A549 (cell line): Measurements from ENCODE around the gene ANO4. TPM values are rescaled to one million over a fixed set of nuclear protein-coding genes. Genes with fewer than 3 reads are reported as not detected.

Experiments
- ATAC-seq, 2 experiments: fragments of 200-7000 bp in 1 of 2; fragments of >200 bp in 1 of 2; cut with Nextera tagmentation in 1 of 2; cut with Tn5 transposase in 1 of 2; 3 replicates each; pipeline versions ENCODE4 v1.8.0 to v1.9.1; 2018 to 2020; ENCODE audit warnings: mild to moderate bottlenecking in 1 of 2, moderate library complexity in 1 of 2
- CTCF ChIA-PET: fragments of 300-600 bp; sonication (Branson Sonifier 250); formaldehyde crosslinking; extraction: SDS; loops from one replicate; lab custom pipeline; 2021; ENCODE audit warnings: antibody characterized with exemption, inconsistent platforms; lab: Yijun Ruan, JAX
- POLR2A ChIA-PET: fragments of 350-600 bp; formaldehyde crosslinking; extraction: SDS; loops from one replicate; lab custom pipeline; 2021; ENCODE audit warnings: antibody characterized with exemption, inconsistent platforms; lab: Yijun Ruan, JAX
- DNase-seq, 2 experiments: peaks; one replicate each; pipeline versions ENCODE4 v3.0.0 to v3.0.0-alpha.2; 2011 to 2016; ENCODE audit warnings: low read depth in 1 of 2, low spot score in 1 of 2
- FAIRE-seq: peaks from 2 replicates; lab custom pipeline; 2011; peaks lifted over from hg19 to GRCh38; lab: Jason Lieb, UNC
- H3K27ac ChIP-seq, 2 experiments: fragments of >200 bp; sonication (Bioruptor Twin); formaldehyde crosslinking; 3 replicates each; pipeline ENCODE4 v1.5.1; 2016 to 2017
- H3K4me1 ChIP-seq: fragments of >200 bp; sonication (Bioruptor Twin); formaldehyde crosslinking; 3 replicates; pipeline ENCODE4 v1.6.1; 2016
- H3K4me2 ChIP-seq: fragments of >200 bp; sonication (Bioruptor Twin); formaldehyde crosslinking; 3 replicates; pipeline ENCODE4 v1.6.1; 2016
- H3K4me3 ChIP-seq: fragments of >200 bp; sonication (Bioruptor Twin); formaldehyde crosslinking; 3 replicates; pipeline ENCODE4 v1.5.1; 2016
- H3K9me3 ChIP-seq: fragments of >200 bp; sonication (Bioruptor Twin); formaldehyde crosslinking; 3 replicates; pipeline ENCODE4 v1.6.1; 2016
- BHLHE40 ChIP-seq: IDR thresholded peaks from 2 replicates; pipeline ENCODE4 v1.6.1; 2012; ENCODE audit warnings: low read depth, low read length, inconsistent platforms
- CBX8 ChIP-seq: fragments of 200-600 bp; sonication (generic); IDR thresholded peaks from 2 replicates; pipeline ENCODE4 v1.6.1; 2016
- CEBPB ChIP-seq, 2 experiments: fragments of >200 bp in 1 of 2; sonication (Bioruptor Twin) in 1 of 2; formaldehyde crosslinking in 1 of 2; IDR thresholded peaks; 2 replicates each; pipeline ENCODE4 v1.6.1; 2012 to 2016
- CHD2 ChIP-seq: fragments of 150-350 bp; IDR thresholded peaks from 2 replicates; pipeline ENCODE4 v1.6.1; 2014; ENCODE audit warnings: low read length; ENCODE audit not compliant: partially characterized antibody
- EHMT2 ChIP-seq: fragments of 200-600 bp; sonication (generic); IDR thresholded peaks from 2 replicates; pipeline ENCODE4 v1.6.1; 2016; ENCODE audit warnings: antibody characterized with exemption, low read depth, mild to moderate bottlenecking, moderate library complexity
- FOSB ChIP-seq: fragments of 250-450 bp; sonication (Bioruptor Pico); IDR thresholded peaks from 2 replicates; pipeline ENCODE4 v1.5.0; 2020; ENCODE audit warnings: mild to moderate bottlenecking, moderate library complexity
- FOXS1 ChIP-seq: fragments of 250-450 bp; sonication (Bioruptor Pico); IDR thresholded peaks from 2 replicates; pipeline ENCODE4 v1.5.0; 2020; ENCODE audit warnings: mild to moderate bottlenecking, moderate library complexity
- GATA3 ChIP-seq: IDR thresholded peaks from 2 replicates; pipeline ENCODE4 v1.6.1; 2012; ENCODE audit warnings: borderline replicate concordance
- HOXA7 ChIP-seq: fragments of 250-450 bp; sonication (Bioruptor Pico); IDR thresholded peaks from 2 replicates; pipeline ENCODE4 v1.5.0; 2020; ENCODE audit warnings: mild to moderate bottlenecking, moderate library complexity
- HOXB13 ChIP-seq: fragments of 250-450 bp; sonication (Bioruptor Pico); IDR thresholded peaks from 2 replicates; pipeline ENCODE4 v1.5.0; 2020; ENCODE audit warnings: low read depth, mild to moderate bottlenecking, moderate library complexity
- JUN ChIP-seq, 2 experiments: fragments of >200 bp; sonication (Bioruptor Twin); formaldehyde crosslinking; IDR thresholded peaks; 2 replicates in 1 of 2; 3 replicates in 1 of 2; pipeline ENCODE4 v1.6.1; 2016 to 2017
- JUNB ChIP-seq: fragments of >200 bp; sonication (Bioruptor Twin); formaldehyde crosslinking; IDR thresholded peaks from 2 replicates; pipeline ENCODE4 v1.6.1; 2016
- KDM1A ChIP-seq: fragments of 200-600 bp; sonication (generic); IDR thresholded peaks from 2 replicates; pipeline ENCODE4 v1.6.1; 2016; ENCODE audit warnings: low read depth, mild to moderate bottlenecking
- MYC ChIP-seq: IDR thresholded peaks from 2 replicates; pipeline ENCODE4 v1.6.1; 2012; ENCODE audit warnings: mild to moderate bottlenecking, inconsistent platforms, low read length, improper control_type of control experiment, borderline replicate concordance
- NPAS2 ChIP-seq: fragments of 250-450 bp; sonication (Bioruptor Pico); IDR thresholded peaks from 2 replicates; pipeline ENCODE4 v1.8.0; 2022; ENCODE audit warnings: mild to moderate bottlenecking, moderate library complexity, borderline replicate concordance
- NR3C1 ChIP-seq: fragments of >200 bp; sonication (Bioruptor Twin); formaldehyde crosslinking; IDR thresholded peaks from 3 replicates; pipeline ENCODE4 v1.6.1; 2017
- POLR2A ChIP-seq: IDR thresholded peaks from 2 replicates; pipeline ENCODE4 v1.6.1; 2012; ENCODE audit warnings: mild to moderate bottlenecking, low read length
- POLR2AphosphoS2 ChIP-seq: conservative IDR thresholded peaks from 2 replicates; pipeline ENCODE4 v1.6.1; 2012; ENCODE audit warnings: low read length, improper control_type of control experiment, inconsistent platforms
- RAD21 ChIP-seq, 2 experiments: fragments of >200 bp in 1 of 2; sonication (Bioruptor Twin) in 1 of 2; formaldehyde crosslinking in 1 of 2; IDR thresholded peaks in 1 of 2; conservative IDR thresholded peaks in 1 of 2; 2 replicates in 1 of 2; 3 replicates in 1 of 2; pipeline ENCODE4 v1.6.1; 2012 to 2018; ENCODE audit warnings: inconsistent platforms in 1 of 2
- RARB ChIP-seq: fragments of 250-450 bp; sonication (Bioruptor Pico); IDR thresholded peaks from 2 replicates; pipeline ENCODE4 v1.8.0; 2021; ENCODE audit warnings: mild to moderate bottlenecking, moderate library complexity
- SREBF2 ChIP-seq: fragments of 450-650 bp; IDR thresholded peaks from 2 replicates; pipeline ENCODE4 v1.6.1; 2014; ENCODE audit warnings: mild to moderate bottlenecking, moderate library complexity
- TFCP2L1 ChIP-seq: fragments of 250-450 bp; sonication (Bioruptor Pico); IDR thresholded peaks from 2 replicates; pipeline ENCODE4 v1.5.0; 2021; ENCODE audit warnings: mild to moderate bottlenecking
- ZC3H11A ChIP-seq: fragments of 450-650 bp; IDR thresholded peaks from 2 replicates; pipeline ENCODE4 v1.6.1; 2014; ENCODE audit warnings: antibody characterized with exemption, mild to moderate bottlenecking
- ZFP36 ChIP-seq: fragments of 450-650 bp; IDR thresholded peaks from 2 replicates; pipeline ENCODE4 v1.6.1; 2014; ENCODE audit warnings: borderline replicate concordance; ENCODE audit not compliant: partially characterized antibody
- ZNF302 ChIP-seq: fragments of 250-450 bp; sonication (Bioruptor Pico); IDR thresholded peaks from 2 replicates; pipeline ENCODE4 v1.9.0; 2021; ENCODE audit warnings: inconsistent platforms, mild to moderate bottlenecking, moderate library complexity
- ZSCAN20 ChIP-seq: fragments of 250-450 bp; sonication (Bioruptor Pico); IDR thresholded peaks from 2 replicates; pipeline ENCODE4 v1.8.0; 2022; ENCODE audit warnings: mild to moderate bottlenecking, moderate library complexity
- WGBS: methylation state at CpG from one replicate; pipeline ENCODE4 v1.1.6; 2017; ENCODE audit errors: missing lambda C conversion rate; 5-methylcytosine and 5-hydroxymethylcytosine counted together
- polyA plus RNA-seq, 4 experiments: library from polyadenylated mRNA; depleted of rRNA in 3 of 4; stranded (reverse); fragments of >200 nt; fragmentation: RNase III in 1 of 4; extraction: RNeasy Plus Mini Kit Qiagen cat#74134 plus additional on column Dnase treatment in 1 of 4; gene quantifications; 2 replicates in 3 of 4; 3 replicates in 1 of 4; pipeline ENCODE4 v1.2.3, GENCODE V29; 2011 to 2017
- TF ChIP-seq, protein P1 (sequence below): IDR thresholded peaks from 2 replicates; pipeline ENCODE4 v1.6.1; 2012
- TF ChIP-seq, protein P2 (sequence below): fragments of 150-350 bp; IDR thresholded peaks from 2 replicates; pipeline ENCODE4 v1.6.1; 2014; ENCODE audit warnings: low read depth, mild to moderate bottlenecking, low read length
- TF ChIP-seq, protein P3 (sequence below): fragments of 450-650 bp; IDR thresholded peaks from 2 replicates; pipeline ENCODE4 v1.6.1; 2014; ENCODE audit warnings: antibody characterized with exemption
- TF ChIP-seq, protein P4 (sequence below): IDR thresholded peaks from 2 replicates; pipeline ENCODE4 v1.6.1; 2012
- TF ChIP-seq, protein P5 (sequence below): fragments of 250-450 bp; sonication (Bioruptor Pico); IDR thresholded peaks from 2 replicates; pipeline ENCODE4 v1.5.0; 2021; ENCODE audit warnings: mild to moderate bottlenecking, moderate library complexity, borderline replicate concordance

The ANO4 gene
- polyA plus RNA-seq, 2 of the 4 experiments (the other 2 are of a cell fraction) = 0.17 TPM; not detected in 1

DNA sequence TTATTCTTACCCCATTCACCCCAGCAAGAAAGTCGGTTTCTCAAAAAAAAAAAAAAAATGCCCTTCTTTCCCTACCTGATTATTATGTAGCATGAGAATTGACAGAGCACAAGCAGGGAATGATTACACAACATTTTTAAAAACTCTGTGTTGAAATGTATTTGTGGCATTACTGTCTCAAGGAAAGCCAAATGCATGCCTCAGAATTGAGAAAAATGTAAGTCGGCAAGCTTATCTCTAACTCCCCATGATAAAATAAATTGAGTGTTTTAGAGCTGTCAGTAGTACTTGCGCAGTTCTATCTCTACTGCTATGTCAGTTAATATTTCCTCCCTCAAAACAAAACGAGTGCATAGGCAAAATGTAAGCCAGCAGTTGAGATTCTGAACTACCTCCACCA, 25.7 kb downstream of the ANO4 start:
- no peak overlapping the region for H3K4me2 ChIP-seq
- no peak for TF ChIP-seq POLR2A
- TF ChIP-seq, protein P1, sequence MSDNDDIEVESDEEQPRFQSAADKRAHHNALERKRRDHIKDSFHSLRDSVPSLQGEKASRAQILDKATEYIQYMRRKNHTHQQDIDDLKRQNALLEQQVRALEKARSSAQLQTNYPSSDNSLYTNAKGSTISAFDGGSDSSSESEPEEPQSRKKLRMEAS = no peak
- no peak for TF ChIP-seq CHD2
- TF ChIP-seq, protein P2, sequence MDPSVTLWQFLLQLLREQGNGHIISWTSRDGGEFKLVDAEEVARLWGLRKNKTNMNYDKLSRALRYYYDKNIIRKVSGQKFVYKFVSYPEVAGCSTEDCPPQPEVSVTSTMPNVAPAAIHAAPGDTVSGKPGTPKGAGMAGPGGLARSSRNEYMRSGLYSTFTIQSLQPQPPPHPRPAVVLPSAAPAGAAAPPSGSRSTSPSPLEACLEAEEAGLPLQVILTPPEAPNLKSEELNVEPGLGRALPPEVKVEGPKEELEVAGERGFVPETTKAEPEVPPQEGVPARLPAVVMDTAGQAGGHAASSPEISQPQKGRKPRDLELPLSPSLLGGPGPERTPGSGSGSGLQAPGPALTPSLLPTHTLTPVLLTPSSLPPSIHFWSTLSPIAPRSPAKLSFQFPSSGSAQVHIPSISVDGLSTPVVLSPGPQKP = no peak
- TF ChIP-seq TFCP2L1 (CRISPR knock-in tag) = no peak
- TF ChIP-seq JUN (IDR thresholded peaks at IDR 0.05) = no peak
- no peak for TF ChIP-seq HOXB13 (CRISPR knock-in tag)
- no peak for TF ChIP-seq NPAS2
- no peak for TF ChIP-seq CBX8
- TF ChIP-seq GATA3 = no peak
- TF ChIP-seq FOSB (CRISPR knock-in tag) = no peak
- no peak for TF ChIP-seq ZSCAN20 (CRISPR knock-in tag)
- no peak for TF ChIP-seq ZFP36
- no peak for TF ChIP-seq SREBF2
- no peak for TF ChIP-seq ZNF302 (CRISPR knock-in tag)
- no peak for TF ChIP-seq EHMT2
- TF ChIP-seq JUNB = no peak
- TF ChIP-seq FOXS1 (CRISPR knock-in tag) = no peak
- TF ChIP-seq, all 56 proteins: peak for 0
- H3K4me1 ChIP-seq = no peaks in the 10 kb centered on the region
- ChIA-PET POLR2A (no interaction called here), CTCF (no interaction called here)
- H3K4me3 ChIP-seq = no peak overlapping the region
- FAIRE-seq (no peak), ATAC-seq (no peak), DNase-seq (no peak)
- WGBS = 12% methylated on average over 4 of the region's 4 CpGs
- H3K27ac ChIP-seq = no peak overlapping the region
- H3K9me3 ChIP-seq = no peaks in the 10 kb centered on the region

DNA sequence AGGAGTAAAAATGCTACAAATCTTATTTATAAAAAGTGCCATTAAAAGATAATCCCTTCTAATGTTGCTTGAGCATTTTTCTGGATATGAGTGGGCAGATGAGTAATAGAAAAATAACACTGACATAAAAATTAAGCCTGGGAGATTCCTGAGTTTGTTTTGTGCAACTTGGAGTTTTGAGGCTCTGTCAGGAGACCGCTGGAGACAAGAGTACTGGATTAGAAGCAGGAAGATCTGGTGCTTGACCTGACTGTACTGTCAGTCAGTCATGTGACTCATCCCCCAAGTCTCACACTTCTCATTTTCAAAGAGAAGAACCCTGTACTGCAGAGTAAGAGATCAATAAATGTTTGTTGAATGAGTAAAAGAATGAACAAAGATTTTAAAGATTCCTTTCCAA, 29.4 kb downstream of the ANO4 start:
- no peak for TF ChIP-seq HOXA7
- no peak for TF ChIP-seq BHLHE40
- no peak for TF ChIP-seq NR3C1
- no peak for TF ChIP-seq KDM1A
- TF ChIP-seq POLR2AphosphoS2 = no peak
- no peak for TF ChIP-seq RARB (CRISPR knock-in tag)
- no peak for TF ChIP-seq RAD21 (conservative IDR thresholded peaks at IDR 0.05 in 1 of 2, IDR thresholded peaks at IDR 0.05 in 1 of 2)
- TF ChIP-seq, protein P3, sequence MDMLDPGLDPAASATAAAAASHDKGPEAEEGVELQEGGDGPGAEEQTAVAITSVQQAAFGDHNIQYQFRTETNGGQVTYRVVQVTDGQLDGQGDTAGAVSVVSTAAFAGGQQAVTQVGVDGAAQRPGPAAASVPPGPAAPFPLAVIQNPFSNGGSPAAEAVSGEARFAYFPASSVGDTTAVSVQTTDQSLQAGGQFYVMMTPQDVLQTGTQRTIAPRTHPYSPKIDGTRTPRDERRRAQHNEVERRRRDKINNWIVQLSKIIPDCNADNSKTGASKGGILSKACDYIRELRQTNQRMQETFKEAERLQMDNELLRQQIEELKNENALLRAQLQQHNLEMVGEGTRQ = no peak
- no peak for TF ChIP-seq ZC3H11A
- TF ChIP-seq CEBPB (IDR thresholded peaks at IDR 0.05) = no peak
- TF ChIP-seq MYC = no peak
- no peak for TF ChIP-seq GATA3
- TF ChIP-seq, protein P4, sequence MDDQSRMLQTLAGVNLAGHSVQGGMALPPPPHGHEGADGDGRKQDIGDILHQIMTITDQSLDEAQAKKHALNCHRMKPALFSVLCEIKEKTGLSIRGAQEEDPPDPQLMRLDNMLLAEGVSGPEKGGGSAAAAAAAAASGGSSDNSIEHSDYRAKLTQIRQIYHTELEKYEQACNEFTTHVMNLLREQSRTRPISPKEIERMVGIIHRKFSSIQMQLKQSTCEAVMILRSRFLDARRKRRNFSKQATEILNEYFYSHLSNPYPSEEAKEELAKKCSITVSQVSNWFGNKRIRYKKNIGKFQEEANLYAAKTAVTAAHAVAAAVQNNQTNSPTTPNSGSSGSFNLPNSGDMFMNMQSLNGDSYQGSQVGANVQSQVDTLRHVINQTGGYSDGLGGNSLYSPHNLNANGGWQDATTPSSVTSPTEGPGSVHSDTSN = no peak
- no peak for TF ChIP-seq JUN (IDR thresholded peaks at IDR 0.05)
- TF ChIP-seq, protein P5, sequence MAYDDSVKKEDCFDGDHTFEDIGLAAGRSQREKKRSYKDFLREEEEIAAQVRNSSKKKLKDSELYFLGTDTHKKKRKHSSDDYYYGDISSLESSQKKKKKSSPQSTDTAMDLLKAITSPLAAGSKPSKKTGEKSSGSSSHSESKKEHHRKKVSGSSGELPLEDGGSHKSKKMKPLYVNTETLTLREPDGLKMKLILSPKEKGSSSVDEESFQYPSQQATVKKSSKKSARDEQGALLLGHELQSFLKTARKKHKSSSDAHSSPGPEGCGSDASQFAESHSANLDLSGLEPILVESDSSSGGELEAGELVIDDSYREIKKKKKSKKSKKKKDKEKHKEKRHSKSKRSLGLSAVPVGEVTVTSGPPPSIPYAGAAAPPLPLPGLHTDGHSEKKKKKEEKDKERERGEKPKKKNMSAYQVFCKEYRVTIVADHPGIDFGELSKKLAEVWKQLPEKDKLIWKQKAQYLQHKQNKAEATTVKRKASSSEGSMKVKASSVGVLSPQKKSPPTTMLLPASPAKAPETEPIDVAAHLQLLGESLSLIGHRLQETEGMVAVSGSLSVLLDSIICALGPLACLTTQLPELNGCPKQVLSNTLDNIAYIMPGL (CRISPR knock-in tag) = no peak
- no peak for TF ChIP-seq HOXB13 (CRISPR knock-in tag)
- TF ChIP-seq POLR2A = no peak
- TF ChIP-seq, all 56 proteins: peak for 0
- ATAC-seq (no peak), FAIRE-seq (no peak), DNase-seq (no peak)
- POLR2A ChIA-PET = no interaction called here
- CTCF ChIA-PET = no interaction called here
- Histone ChIP-seq H3K4me3 (no peak overlapping the region), H3K4me2 (no peak overlapping the region), H3K27ac (no peak overlapping the region), H3K9me3 (no peaks in the 10 kb centered on the region), H3K4me1 (no peaks in the 10 kb centered on the region)
- 6% methylated on average over 1 of the region's 1 CpG for WGBS
